Measurements from ENCODE around the gene NR4A3. TPM values are rescaled to one million over a fixed set of nuclear protein-coding genes. Genes with fewer than 3 reads are reported as not detected.

Gene NR4A3
- total RNA-seq, 1 donor from 2014 or later: 3.2 TPM

DNA sequence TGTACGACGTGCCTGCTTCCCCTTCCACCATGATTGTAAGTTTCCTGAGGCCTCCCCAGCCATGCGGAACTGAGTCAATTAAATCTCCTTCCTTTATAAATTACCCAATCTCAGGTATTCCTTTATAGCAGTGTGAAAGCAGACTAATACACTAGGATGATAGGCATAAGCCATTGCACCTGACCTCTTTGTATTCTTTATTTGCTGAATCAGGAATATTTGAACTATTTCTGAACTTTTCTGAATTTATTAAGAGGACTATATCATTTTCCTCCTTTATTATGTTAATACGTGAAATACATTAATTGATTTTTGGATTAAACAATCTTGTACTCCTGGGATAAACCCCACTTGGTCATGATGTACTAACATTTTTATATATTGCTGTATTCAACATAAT is 28.2 kb upstream of the NR4A3 start:
- H3K4me3 Mint-ChIP-seq (ENCODE audit: unreplicated experiment): no peak overlapping the region
- no peaks in the 10 kb centered on the region for H3K4me1 Mint-ChIP-seq (ENCODE audit: unreplicated experiment)
- H3K27me3 Mint-ChIP-seq (ENCODE audit: unreplicated experiment): peaks cover 6% of the 10 kb centered on the region
- no peak overlapping the region for H3K27ac Mint-ChIP-seq (ENCODE audit: unreplicated experiment)
- no peak for DNase-seq (ENCODE audit: extremely low spot score, unreplicated experiment)
- TF ChIP-seq, protein P1, sequence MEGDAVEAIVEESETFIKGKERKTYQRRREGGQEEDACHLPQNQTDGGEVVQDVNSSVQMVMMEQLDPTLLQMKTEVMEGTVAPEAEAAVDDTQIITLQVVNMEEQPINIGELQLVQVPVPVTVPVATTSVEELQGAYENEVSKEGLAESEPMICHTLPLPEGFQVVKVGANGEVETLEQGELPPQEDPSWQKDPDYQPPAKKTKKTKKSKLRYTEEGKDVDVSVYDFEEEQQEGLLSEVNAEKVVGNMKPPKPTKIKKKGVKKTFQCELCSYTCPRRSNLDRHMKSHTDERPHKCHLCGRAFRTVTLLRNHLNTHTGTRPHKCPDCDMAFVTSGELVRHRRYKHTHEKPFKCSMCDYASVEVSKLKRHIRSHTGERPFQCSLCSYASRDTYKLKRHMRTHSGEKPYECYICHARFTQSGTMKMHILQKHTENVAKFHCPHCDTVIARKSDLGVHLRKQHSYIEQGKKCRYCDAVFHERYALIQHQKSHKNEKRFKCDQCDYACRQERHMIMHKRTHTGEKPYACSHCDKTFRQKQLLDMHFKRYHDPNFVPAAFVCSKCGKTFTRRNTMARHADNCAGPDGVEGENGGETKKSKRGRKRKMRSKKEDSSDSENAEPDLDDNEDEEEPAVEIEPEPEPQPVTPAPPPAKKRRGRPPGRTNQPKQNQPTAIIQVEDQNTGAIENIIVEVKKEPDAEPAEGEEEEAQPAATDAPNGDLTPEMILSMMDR (IDR thresholded peaks at IDR 0.05): no peak
- H3K36me3 Mint-ChIP-seq (ENCODE audit: unreplicated experiment): no peaks in the 10 kb centered on the region
- H3K9me3 Mint-ChIP-seq (ENCODE audit: unreplicated experiment): peaks cover 7% of the 10 kb centered on the region

DNA sequence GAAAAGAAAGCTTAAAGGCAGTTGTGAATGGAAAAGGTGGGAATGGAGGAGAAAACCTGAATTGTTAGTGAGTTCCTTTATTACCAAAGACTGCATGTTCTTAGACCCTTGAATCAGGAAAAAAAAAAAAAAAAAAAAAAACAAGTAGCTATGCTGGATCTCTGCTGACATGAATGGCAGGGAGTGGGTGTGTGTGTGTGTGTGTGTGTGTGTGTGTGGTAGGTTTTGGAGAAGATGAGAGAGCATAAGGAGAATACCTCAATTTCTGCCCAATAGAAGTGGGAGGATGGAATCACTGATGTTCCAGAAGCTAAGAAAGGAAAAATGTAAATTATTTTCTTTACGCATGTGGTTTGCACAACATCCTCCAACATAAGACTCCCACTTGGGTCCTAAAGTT is 25.5 kb upstream of the NR4A3 start:
- Mint-ChIP-seq H3K4me3 (ENCODE audit: unreplicated experiment) (no peak overlapping the region), H3K36me3 (ENCODE audit: unreplicated experiment) (no peaks in the 10 kb centered on the region)

DNA sequence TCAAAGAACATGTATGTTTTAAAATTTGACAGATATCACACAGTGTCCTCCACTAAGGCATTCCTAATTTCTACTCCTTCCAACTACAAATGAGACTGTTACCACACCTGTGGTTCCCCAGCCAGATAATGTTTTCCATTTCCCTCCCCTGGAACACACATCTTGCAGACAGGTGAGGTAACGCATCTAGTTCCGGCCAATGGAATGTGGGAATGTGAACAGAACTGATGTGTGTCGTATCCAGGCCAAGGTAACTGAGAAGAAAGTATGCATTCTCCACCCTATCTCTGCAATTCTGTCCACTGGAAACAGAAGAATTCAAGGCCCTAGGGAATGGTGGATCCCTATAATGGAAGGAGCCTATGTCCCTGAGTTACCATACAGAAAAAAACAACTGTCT is 19.9 kb upstream of the NR4A3 start:
- no peaks in the 10 kb centered on the region for H3K4me1 Mint-ChIP-seq (ENCODE audit: unreplicated experiment)

More for the DNA sequence above, 25.5 kb upstream of the NR4A3 start:
- no peak overlapping the region for H3K27ac Mint-ChIP-seq (ENCODE audit: unreplicated experiment)
- no peaks in the 10 kb centered on the region for H3K9me3 Mint-ChIP-seq (ENCODE audit: unreplicated experiment)
- H3K4me1 Mint-ChIP-seq (ENCODE audit: unreplicated experiment): no peaks in the 10 kb centered on the region
- H3K27me3 Mint-ChIP-seq (ENCODE audit: unreplicated experiment): no peaks in the 10 kb centered on the region
- TF ChIP-seq, protein P1 (IDR thresholded peaks at IDR 0.05): no peak
- no peak for DNase-seq (ENCODE audit: extremely low spot score, unreplicated experiment)

DNA sequence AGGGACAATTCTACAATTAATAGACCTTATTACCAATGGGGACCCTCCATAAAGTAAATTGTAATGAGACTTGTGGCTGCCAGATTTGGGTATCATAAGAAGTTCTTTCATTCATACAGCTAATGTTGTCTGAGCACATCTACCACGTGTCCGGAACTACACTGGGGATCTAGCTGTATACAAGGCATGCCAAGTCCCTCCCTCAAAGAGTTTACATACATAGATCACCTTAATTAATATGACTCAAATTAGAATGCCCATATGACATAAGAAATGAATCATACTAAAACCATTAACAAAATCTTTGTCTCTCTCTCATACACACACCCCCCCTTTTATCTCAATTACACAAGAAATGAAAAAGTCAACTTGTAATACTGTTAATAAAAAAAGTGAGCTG is 18.0 kb upstream of the NR4A3 start:
- Mint-ChIP-seq H3K36me3 (ENCODE audit: unreplicated experiment) (peaks cover 7% of the 10 kb centered on the region), H3K27ac (ENCODE audit: unreplicated experiment) (no peak overlapping the region), H3K4me3 (ENCODE audit: unreplicated experiment) (no peak overlapping the region), H3K4me1 (ENCODE audit: unreplicated experiment) (peaks cover 4% of the 10 kb centered on the region), H3K9me3 (ENCODE audit: unreplicated experiment) (no peaks in the 10 kb centered on the region), H3K27me3 (ENCODE audit: unreplicated experiment) (no peaks in the 10 kb centered on the region)
- DNase-seq (ENCODE audit: extremely low spot score, unreplicated experiment): no peak
- TF ChIP-seq, protein P1 (IDR thresholded peaks at IDR 0.05): no peak

More for the DNA sequence above, 19.9 kb upstream of the NR4A3 start:
- no peak for DNase-seq (ENCODE audit: extremely low spot score, unreplicated experiment)
- Mint-ChIP-seq H3K4me3 (ENCODE audit: unreplicated experiment) (no peak overlapping the region), H3K27ac (ENCODE audit: unreplicated experiment) (no peak overlapping the region), H3K9me3 (ENCODE audit: unreplicated experiment) (no peaks in the 10 kb centered on the region), H3K27me3 (ENCODE audit: unreplicated experiment) (no peaks in the 10 kb centered on the region), H3K36me3 (ENCODE audit: unreplicated experiment) (peaks cover 7% of the 10 kb centered on the region)
- TF ChIP-seq, protein P1 (IDR thresholded peaks at IDR 0.05): no peak

DNA sequence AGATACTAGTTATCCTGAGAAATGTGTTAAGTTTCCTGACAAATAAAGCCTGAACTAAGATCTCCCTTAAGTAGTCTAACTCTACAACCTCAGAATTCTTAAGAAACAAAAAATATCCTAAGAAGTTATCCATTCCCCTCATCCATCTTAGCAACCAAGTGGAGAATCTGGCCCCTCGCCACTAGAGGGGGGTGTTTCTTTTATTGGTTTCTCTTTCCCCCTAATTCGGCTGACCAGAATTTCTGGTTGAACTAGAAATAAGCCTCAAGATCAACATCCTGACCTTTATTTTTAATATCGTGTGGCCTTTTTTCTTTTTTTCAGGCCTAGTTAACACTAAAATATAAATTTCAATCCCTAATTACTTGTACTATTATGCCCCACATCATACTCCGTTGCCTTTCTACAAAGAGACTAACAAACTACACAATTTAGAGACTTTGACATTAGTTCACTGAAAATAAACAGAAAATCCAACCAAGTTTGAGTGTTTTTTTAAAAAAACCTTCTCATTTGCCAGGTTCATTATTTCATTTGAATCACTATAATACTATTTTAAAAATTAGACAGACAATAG is 14.3 kb upstream of the NR4A3 start:
- Mint-ChIP-seq H3K9me3 (ENCODE audit: unreplicated experiment) (no peaks in the 10 kb centered on the region), H3K4me3 (ENCODE audit: unreplicated experiment) (no peak overlapping the region), H3K4me1 (ENCODE audit: unreplicated experiment) (peaks cover 4% of the 10 kb centered on the region), H3K36me3 (ENCODE audit: unreplicated experiment) (peaks cover 5% of the 10 kb centered on the region), H3K27ac (ENCODE audit: unreplicated experiment) (no peak overlapping the region), H3K27me3 (ENCODE audit: unreplicated experiment) (no peaks in the 10 kb centered on the region)
- DNase-seq (ENCODE audit: extremely low spot score, unreplicated experiment): no peak
- TF ChIP-seq, protein P1 (IDR thresholded peaks at IDR 0.05): peak; percentile 86

Data from osteocyte (in vitro differentiated cells).